Adipose tissue (tissue), 3 donors: ENCODE measurements around the gene LFNG. TPM values are rescaled to one million over a fixed set of nuclear protein-coding genes. Genes with fewer than 3 reads are reported as not detected.
"Not testable (repeated sequence)": the region's sequence is repeated elsewhere in the genome, so short reads cannot be mapped to it uniquely, and the experiment has no call there.

ENCODE experiments used
- H3K27ac ChIP-seq: one replicate; pipeline ENCODE4 v1.5.1; 2013; ENCODE audit warnings: low read depth, low read length
- WGBS, 3 donors: extraction: QIAGEN DNeasy Blood & Tissue Kit; methylation state at CpG; one replicate each; pipeline ENCODE4 v1.1.7; 2013; 5-methylcytosine and 5-hydroxymethylcytosine counted together
- polyA plus RNA-seq, 3 donors: library from polyadenylated mRNA; stranded (reverse); fragments of 200-250 nt; gene quantifications; one replicate each; pipeline ENCODE4 v1.2.3, GENCODE V29; 2013
- donor health status: healthy with polysubstance abuse.
- donor health status: Bipolar disorder and iron deficiency.
- donor health status: healthy.

LFNG gene
- polyA plus RNA-seq, 3 donors = 12.5 to 52.7 (median 23.7) TPM

DNA sequence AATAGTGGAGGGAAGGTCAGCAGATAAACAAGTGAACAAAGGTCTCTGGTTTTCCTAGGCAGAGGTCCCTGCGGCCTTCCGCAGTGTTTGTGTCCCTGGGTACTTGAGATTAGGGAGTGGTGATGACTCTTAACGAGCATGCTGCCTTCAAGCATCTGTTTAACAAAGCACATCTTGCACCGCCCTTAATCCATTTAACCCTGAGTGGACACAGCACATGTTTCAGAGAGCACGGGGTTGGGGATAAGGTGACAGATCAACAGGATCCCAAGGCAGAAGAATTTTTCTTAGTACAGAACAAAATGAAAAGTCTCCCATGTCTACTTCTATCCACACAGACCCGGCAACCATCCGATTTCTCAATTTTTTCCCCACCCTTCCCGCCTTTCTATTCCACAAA is 14.0 kb downstream of the LFNG start:
- WGBS, 3 donors = 14 to 83% (median 67%) methylated on average over 1 to 2 of the region's 8 CpGs

DNA sequence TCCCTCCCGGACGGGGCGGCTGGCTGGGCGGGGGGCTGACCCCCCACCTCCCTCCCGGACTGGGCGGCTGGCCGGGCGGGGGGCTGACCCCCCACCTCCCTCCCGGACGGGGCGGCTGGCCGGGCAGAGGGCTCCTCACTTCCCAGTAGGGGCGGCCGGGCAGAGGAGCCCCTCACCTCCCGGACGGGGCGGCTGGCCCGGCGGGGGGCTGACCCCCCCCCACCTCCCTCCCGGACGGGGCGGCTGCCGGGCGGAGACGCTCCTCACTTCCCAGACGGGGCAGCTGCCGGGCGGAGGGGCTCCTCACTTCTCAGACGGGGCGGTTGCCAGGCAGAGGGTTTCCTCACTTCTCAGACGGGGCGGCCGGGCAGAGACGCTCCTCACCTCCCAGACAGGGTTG is 14.6 kb downstream of the LFNG start:
- H3K27ac ChIP-seq = not testable (repeated sequence)
- 78 to 88% methylated on average over 6 to 16 of the region's 34 CpGs; no CpG with 5 or more reads in 1 of the 3 donors for WGBS, 3 donors

More for the DNA sequence above, 14.0 kb downstream of the LFNG start:
- H3K27ac ChIP-seq = not testable (repeated sequence)

DNA sequence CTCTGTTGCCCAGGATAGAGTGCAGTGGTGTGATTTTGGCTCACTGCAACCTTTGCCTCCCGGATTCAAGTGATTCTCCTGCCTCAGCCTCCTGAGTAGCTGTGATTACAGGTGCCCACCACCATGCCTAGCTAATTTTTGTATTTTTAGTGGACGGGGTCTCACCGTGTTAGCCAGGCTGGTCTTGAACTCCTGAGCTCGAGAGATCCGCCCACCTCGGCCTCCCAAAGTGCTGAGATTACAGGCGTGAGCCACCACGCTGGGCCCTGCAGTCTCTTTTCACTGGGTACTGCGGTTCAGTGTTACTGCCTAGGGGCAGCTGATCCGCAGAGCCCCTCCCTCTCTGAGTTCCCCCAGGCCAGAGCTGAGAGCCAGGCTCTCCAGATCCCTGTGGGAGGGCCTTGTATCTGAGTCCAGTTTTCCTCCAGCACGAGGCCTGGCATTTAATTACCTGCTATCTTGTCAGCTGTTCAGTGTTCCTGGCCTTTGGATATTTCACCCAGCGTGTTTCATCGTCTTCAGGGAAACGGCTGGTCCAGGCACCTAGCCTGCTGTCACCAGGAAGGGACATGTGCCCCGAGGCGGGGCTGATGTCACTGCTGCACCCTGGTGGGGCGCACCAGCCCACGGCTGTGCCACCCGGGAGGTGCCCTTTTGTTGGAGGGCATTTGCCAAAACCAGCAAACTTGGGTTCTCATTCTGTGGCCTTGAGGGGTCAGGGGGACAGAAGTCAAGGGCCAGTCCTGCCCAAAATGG is 16.5 kb downstream of the LFNG start:
- not testable (repeated sequence) for H3K27ac ChIP-seq
- WGBS, 3 donors = 81 to 96% (median 89%) methylated on average over 4 to 19 of the region's 19 CpGs

DNA sequence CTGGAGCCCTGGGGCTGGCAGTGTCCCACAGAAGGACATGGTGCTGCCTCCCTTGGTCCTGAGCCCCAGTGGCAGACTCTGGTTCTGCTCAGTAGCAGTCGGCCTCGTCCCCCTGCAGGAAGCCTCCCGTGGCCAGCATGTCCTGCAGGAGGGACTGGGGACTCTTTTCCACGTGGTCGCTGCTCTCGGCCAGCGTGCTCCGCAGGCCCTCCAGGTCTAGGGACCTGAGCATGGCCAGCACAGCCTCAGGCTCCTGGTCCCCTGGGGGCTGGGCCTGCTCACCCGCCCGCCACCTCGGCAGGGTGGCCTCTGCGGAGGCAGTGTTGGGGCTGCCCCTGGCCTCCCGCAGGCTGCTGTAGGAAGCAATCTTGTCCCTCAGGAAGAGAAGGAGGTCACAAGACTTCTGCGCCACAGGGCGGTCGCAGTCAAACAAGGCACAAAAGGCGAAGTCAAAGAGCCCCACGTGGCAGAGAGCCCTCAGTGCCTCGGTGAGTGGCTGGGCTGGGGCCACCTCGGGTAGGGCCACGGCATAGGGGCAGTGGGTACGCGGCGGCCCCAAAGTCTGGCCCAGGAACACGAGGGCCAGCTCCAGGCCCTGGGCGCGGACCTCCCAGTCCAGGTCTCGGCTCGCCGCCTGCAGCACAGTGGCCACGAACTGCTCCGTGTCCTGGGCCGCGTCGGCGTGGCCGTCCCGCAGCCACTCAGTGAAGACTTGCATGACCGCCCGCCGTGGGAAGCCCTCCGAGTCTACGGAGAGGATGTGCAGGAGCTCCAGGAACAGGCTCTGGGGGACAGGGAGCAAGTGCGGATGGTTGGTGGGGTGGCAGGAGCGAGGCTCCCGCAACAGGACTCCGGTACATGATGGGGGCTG is 18.6 kb downstream of the LFNG start:
- 88 to 92% (median 88%) methylated on average over 46 to 47 of the region's 47 CpGs for WGBS, 3 donors
- H3K27ac ChIP-seq = no peak overlapping the region

DNA sequence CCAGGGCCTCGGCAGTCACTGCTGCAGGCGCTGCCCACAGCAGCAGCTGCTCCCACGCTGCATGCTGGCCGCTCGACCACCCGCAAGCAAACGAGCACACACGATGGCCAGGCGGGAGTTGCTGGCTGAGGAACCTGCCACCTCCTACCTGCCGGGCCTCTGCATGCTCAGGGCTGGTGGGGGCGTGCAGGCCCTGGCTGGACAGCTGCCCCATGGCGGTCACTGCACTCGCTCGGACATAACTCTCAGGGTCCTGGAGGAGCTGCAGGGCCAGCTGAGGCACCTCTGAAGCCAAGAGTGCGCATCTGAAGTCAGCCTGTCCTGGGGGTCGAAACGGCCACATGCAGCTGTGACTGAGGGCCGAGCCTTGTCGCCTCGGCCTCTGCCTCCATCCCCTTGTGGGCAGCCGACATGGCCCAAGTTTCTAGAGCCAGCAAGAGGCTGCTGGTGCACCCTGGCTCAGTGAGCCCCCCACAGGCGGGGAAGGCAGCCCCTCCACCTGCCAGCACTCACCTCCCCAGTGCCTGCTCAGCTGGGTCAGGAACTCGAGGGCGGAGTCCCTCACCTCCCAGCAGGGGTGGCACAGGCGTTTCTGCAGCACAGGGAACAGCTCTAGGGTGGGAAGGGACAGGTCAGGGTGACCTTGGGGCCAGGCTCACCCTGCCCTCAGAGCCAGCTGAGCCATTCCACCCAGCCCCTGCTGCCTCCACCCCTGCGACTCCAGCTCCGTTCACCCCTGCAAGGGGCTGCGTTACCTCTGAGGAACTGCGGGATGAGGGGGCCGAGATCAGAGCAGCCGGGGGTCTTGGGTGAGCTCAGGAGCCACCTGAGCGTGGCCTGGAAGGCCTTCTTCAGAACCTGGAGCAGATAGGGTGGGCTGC is 19.7 kb downstream of the LFNG start:
- H3K27ac ChIP-seq = no peak overlapping the region
- WGBS, 3 donors = 88 to 94% (median 93%) methylated on average over 31 to 32 of the region's 32 CpGs

DNA sequence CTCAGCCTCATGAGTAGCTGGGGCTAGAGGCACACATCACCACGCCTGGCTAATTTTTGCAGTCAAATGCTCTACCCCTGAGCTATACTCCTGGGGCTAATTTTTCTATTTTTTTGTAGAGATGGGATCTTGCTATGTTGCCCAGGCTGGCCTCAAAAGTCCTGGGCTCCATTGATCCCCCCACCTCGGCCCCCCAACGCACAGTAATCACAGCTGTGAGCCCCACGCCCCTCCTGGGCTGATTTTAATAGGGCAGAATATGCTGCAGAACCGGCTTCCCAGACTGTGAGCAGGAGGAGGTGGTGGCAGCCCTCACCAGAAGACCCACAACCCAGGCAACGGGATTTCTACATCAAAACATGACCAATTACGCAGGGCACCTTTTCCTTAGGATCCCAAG is 20.6 kb downstream of the LFNG start:
- no peak overlapping the region for H3K27ac ChIP-seq
- 90 to 94% (median 93%) methylated on average over 7 of the region's 7 CpGs for WGBS, 3 donors

DNA sequence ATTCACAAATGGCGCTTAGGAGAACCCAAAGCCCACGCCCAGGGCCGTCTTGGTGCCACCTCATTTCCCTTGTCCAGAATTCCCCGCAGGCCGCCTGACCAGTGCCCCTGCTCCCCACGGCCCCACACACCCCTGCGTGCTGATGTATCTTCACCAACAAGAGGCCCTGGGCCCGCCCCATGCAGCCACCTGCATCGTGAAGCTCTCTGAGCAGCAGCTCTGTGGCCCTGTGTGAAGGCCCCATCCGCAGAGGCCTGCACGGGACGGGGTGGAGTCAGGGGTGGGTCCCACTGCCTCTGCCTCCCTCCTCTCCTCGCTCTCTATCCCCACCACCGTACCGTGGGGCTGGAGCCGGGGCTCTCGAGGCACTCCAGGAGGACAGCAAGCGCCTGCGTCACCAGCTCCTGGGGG is 21.1 kb downstream of the LFNG start:
- H3K27ac ChIP-seq = no peak overlapping the region
- 88 to 92% (median 92%) methylated on average over 14 to 19 of the region's 19 CpGs for WGBS, 3 donors

DNA sequence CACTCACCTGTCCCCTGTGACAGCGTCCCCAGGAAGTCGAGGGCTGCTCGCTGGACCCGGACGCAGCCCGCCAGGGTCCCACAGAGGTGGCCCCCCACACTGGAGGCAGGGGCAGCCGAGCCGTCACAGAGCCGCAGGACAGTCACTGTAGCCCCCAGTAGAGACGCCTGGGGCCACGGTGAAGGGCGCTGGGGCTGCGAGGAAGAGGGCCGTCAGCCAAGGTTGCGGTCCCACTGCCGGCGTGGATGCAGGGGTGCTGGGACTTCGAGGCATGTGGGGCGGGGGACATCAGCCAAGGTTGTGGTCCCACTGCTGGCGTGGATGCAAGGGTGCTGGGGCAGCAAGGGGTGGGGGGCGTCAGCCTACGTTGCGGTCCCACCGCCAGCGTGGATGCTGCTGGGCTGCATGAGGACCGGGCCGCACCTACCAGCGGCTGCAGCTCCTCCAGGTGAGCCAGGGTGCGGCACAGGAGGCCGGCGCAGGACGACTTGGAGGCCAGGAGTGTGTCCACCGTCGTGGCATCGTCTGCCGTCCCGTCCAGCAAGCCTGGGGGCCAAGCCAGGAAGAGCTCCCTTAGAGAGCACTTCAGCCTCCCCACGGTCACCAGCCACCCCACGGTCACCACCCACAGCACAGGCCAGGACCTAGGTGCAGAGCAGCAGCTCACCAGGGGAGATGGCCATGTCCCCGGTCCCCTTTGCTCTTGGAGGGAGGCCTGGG is 21.9 kb downstream of the LFNG start:
- H3K27ac ChIP-seq = no peak overlapping the region
- 94 to 95% (median 94%) methylated on average over 37 to 40 of the region's 40 CpGs for WGBS, 3 donors

DNA sequence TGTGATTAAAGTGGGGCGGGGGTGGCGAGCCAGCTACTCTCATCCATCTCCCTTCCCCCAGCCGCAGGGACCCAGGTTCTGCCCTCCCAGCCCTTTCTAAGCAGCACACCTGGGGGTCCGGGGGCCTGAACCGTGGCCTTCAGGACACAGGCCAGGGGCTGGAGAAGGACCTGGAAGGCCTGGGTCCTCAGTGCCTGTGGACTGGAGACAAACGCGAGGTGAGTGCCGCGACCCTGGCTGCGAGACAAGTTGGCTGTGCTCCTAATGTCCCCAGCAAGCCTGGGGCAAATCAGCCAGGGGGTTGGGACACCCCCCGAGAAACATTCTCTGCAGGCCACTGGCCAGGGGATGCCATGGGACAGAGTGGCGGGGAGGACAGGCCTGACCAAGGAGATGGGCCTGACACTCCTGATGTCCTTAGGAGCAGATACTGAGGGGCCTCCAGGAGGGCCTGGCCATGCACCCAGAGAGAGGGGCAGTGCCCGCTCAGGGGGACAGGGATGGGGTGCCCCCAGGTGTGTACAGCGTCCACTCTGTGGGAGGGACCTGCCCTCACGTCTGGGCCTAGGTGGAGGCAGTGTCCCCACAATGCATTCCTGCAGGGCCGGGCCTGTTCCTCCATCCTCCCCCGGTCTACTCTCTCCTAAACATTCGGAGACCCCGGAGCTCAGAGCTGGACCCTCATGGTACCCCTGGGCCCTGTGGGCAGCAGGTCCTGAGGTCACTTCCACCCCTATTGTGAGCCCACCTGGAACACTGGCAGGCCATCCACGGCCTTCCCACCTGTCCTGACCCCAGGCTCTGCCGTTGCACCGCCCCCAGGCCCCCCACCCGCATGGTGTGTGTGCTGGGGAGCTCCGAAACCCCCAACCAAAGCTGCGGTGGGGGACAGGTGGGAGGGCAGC is 22.7 kb downstream of the LFNG start:
- no peak overlapping the region for H3K27ac ChIP-seq
- 87 to 89% (median 89%) methylated on average over 25 of the region's 25 CpGs for WGBS, 3 donors

DNA sequence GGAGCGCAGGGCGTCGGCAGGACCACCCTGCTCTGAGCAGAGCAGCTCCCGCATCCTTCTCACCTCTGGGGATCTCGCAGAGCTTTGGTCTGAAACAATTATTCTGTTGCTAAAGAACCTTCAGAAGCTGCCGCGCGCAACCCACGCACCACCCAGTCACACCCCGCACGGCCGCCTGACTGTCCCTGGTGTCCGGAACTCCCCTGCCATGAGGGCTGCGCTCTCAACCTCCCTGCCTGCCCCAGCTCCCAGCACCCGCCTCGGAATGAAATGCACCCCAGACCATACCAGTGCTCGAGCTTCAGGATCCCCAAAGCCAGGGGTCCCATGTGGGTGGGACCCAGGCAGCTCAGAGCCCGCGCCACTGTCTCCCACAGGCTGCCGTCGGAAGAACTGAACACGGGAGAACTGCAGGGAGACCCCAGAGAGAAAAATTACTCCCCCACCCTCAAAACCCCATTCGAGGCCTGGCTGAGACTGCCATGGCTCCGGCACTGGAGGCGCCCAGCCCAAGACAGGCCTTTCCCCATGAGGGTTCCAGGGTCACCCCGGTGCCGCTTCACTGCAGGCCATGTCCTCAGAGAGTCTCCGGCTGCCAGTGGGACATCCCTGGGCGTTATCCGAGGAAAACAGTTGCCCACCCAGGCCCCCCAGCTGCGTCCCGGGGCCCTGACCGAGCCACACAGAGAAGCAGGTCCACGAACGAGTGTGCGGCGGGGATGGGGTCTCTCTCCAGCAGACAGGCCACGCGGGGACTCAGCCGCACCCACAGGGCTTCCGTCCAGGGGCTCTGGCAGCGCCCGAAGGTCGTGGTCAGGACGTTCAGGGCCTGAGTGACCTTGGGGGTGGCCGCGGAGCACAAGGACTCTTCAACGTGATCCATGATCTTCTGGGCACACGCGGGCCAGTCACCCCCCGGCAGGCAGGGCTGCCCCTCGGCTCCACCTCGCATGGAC is 23.6 kb downstream of the LFNG start:
- no peak overlapping the region for H3K27ac ChIP-seq
- WGBS, 3 donors = 91 to 93% (median 92%) methylated on average over 51 to 53 of the region's 53 CpGs

DNA sequence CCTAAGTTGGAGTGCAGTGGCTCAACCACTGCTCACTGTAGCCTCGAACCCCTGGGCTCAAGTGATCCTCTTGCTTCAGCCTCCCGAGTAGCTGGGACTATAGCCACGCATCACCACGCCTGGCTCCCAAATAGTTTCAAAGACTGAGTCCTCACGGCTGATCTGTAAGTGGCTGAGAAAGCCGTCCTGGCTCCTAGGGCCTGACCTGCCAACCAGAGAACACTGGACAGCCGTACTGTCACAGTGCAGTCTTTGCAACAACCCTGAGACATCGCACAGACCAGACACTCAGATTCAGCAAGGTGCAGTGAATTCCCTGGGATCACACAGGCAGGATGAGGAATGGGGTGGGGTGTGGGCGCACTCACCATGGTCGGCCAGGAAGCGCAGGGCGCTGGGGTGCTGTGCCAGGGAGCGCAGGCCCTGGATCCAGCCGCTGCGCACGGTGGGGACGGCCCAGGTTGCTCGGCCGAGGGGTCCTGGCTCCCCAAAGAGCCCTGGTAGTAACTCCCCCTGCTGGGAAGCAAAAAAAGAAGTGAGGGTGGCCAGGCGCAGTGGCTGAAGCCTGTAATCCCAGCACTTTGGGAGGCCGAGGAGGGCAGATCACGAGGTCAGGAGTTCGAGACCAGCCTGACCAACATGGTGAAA is 25.1 kb downstream of the LFNG start:
- 89 to 93% (median 92%) methylated on average over 23 of the region's 23 CpGs for WGBS, 3 donors
- H3K27ac ChIP-seq = no peak overlapping the region

DNA sequence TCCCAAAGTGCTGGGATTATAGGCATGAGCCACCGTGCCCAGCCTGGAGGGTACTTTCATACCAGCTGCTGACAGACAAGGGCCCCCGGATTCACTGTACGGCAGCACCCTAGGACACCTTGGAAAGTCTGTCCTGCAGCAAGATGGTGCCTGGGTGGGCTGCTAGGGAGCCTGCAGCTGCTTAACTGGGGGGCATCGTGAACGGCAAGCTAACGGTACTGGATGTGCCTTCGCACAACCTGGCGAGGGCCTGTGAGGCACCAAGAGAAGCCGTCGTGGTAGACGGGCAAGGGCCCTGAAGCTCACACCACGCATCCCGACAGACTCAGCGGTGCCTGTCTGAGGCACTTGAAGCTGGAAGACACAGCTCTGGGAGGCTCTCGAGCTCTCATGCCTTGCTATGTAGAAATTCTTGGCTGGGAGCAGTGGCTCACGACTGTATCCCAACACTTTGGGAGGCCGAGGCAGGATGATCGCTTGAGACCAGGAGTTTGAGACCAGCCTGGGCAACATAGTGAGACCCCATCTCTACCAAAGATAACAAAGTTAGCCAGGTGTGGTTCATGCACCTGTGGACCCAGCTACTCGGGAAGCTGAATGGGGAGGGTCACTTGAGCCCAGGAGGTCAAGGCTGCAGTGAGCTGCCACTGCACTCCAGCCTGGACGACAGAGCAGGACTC is 26.3 kb downstream of the LFNG start:
- 94 to 96% (median 95%) methylated on average over 20 of the region's 20 CpGs for WGBS, 3 donors
- no peak overlapping the region for H3K27ac ChIP-seq

DNA sequence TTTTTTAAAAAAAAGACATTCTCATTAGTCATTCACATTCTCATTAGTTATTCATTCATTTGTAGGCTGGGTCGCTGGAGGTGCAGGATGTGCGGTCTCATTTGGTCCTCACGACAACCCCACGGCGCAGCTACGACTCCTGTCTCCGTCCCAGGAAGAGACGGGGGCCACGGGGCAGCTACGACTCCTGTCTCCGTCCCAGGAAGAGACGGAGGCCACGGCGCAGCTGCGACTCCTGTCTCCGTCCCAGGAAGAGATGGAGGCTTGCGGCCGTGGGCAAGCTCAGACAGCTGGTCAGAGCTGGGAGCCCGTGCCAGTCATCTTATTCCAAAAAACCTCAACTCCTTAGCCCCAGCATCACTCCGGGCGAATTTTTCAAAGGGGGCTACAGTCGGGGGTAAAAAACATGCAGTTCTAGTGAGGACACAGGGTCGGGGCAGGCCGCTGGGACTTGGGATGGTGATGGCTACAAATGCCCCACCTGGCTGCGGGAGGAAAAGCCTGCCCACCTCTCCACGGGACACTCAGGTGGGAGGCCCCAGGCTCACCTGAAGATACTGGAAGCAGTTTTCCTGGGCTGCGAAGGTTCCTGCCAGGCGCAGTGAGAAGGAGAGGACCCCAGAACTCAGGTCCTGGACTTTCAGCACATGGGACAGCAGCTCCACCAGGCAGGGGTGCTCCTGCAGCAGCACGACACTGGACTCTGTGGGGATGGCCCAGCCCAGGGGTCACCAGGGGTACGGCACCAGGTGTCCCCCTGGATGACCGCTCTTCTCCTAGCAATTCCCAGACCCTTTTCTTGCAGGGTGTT is 27.4 kb downstream of the LFNG start:
- no peak overlapping the region for H3K27ac ChIP-seq
- WGBS, 3 donors = 90 to 97% (median 93%) methylated on average over 31 of the region's 31 CpGs

DNA sequence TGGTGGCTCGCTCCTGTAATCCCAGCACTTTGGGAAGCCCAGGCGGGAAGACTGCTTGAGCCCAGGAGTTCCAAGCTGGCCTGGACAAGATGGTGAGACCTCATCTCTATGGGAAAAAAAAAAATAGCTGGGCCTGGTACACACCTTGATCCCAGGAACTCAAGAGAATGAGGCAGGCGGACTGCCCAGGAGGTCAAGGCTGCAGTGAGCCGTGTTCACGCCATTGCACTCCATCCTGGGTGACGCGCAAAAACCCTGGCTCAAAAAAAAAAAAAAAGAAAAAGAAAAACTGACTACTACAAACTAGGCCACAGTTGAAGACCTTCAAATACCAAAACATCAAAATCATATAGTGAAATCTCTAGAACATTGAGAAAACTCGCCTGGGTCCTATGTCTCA is 31.8 kb downstream of the LFNG start:
- H3K27ac ChIP-seq = no peak overlapping the region
- WGBS, 3 donors = 91 to 96% (median 95%) methylated on average over 8 of the region's 8 CpGs
